Duodenal mucosa (tissue), 2 donors: Measurements from ENCODE around the gene TMEM191C.
"Not testable (repeated sequence)": the region's sequence is repeated elsewhere in the genome, so short reads cannot be mapped to it uniquely, and the experiment has no call there.

ENCODE experiments used
- H3K27ac ChIP-seq: one replicate; pipeline ENCODE4 v1.7.0; 2013; ENCODE audit warnings: low read depth, low read length
- H3K27me3 ChIP-seq, 2 donors: one replicate each; pipeline ENCODE4 v1.7.0; 2013; ENCODE audit warnings: low read length in 2 of 2, control low read depth in 1 of 2; ENCODE audit not compliant: insufficient read depth in 2 of 2, control insufficient read depth in 1 of 2
- H3K36me3 ChIP-seq, 2 donors: one replicate each; pipeline ENCODE4 v1.7.0; 2013; ENCODE audit warnings: low read length in 2 of 2, control low read depth in 1 of 2; ENCODE audit not compliant: insufficient read depth in 2 of 2, control insufficient read depth in 1 of 2
- H3K4me1 ChIP-seq, 2 donors: one replicate each; pipeline ENCODE4 v1.7.0; 2013; ENCODE audit warnings: low read length in 2 of 2, control low read depth in 1 of 2; ENCODE audit not compliant: insufficient read depth in 2 of 2, control insufficient read depth in 1 of 2
- H3K4me3 ChIP-seq, 2 donors: one replicate each; pipeline ENCODE4 v1.7.0; 2013; ENCODE audit warnings: low read length in 2 of 2, low read depth in 1 of 2
- H3K9ac ChIP-seq, 2 donors: one replicate each; pipeline ENCODE4 v1.7.0; 2013; ENCODE audit warnings: low read length in 2 of 2, low read depth in 1 of 2
- H3K9me3 ChIP-seq, 2 donors: one replicate each; pipeline ENCODE4 v1.7.0; 2013; ENCODE audit warnings: low read length in 2 of 2, control low read depth in 1 of 2; ENCODE audit not compliant: control insufficient read depth in 1 of 2

Gene TMEM191C

GRCh38 chr22:21515234-21515633, 48.0 kb downstream of the TMEM191C start:
- not testable (repeated sequence) for H3K27me3 ChIP-seq, H3K9me3 ChIP-seq, H3K4me3 ChIP-seq, H3K36me3 ChIP-seq, H3K9ac ChIP-seq, H3K27ac ChIP-seq, H3K4me1 ChIP-seq

DNA sequence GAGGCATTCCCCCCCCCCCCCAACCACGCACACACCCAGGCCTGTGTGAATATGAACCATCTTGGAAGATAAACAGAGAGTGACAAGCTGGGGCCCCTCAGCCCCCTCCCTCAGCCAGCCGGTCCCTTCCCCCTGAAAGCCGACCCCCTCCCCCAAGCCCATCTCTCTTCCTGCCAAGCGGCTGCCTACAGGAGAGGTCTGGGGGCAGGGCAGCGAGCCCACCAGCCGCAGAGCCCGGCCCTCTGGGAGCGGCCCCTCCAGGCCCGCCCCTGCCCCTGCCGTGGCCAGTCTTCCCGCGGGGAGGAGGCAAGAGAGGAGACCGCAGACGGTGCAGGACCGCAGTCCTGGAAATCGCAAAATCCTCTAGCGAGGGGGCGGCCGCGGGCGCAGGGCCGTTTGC, 49.3 kb downstream of the TMEM191C start:
- not testable (repeated sequence) for H3K9ac ChIP-seq, H3K4me3 ChIP-seq, H3K4me1 ChIP-seq, H3K9me3 ChIP-seq, H3K27ac ChIP-seq, H3K36me3 ChIP-seq, H3K27me3 ChIP-seq

- not testable (repeated sequence) for H3K27me3 ChIP-seq, H3K4me3 ChIP-seq, H3K36me3 ChIP-seq, H3K9ac ChIP-seq, H3K4me1 ChIP-seq, H3K9me3 ChIP-seq, H3K27ac ChIP-seq
Measured at GRCh38 chr22:21516970-21517764, 50.0 kb downstream of the TMEM191C start.
